A549 (cell line): ENCODE data around the gene CD4. TPM values are rescaled to one million over a fixed set of nuclear protein-coding genes. Genes with fewer than 3 reads are reported as not detected.

Experiments used
- CBX8 ChIP-seq: fragments of 200-600 bp; sonication (generic); IDR thresholded peaks from 2 replicates; pipeline ENCODE4 v1.6.1; 2016
- CEBPB ChIP-seq, 2 experiments: fragments of >200 bp in 1 of 2; sonication (Bioruptor Twin) in 1 of 2; formaldehyde crosslinking in 1 of 2; IDR thresholded peaks; 2 replicates each; pipeline ENCODE4 v1.6.1; 2012 to 2016
- CHD2 ChIP-seq: fragments of 150-350 bp; IDR thresholded peaks from 2 replicates; pipeline ENCODE4 v1.6.1; 2014; ENCODE audit warnings: low read length; ENCODE audit not compliant: partially characterized antibody
- CHD4 ChIP-seq: fragments of 200-600 bp; sonication (generic); IDR thresholded peaks from 2 replicates; pipeline ENCODE4 v1.6.1; 2016; ENCODE audit warnings: antibody characterized with exemption, mild to moderate bottlenecking, borderline replicate concordance
- EHF ChIP-seq: fragments of 250-450 bp; sonication (Bioruptor Pico); IDR thresholded peaks from 2 replicates; pipeline ENCODE4 v1.5.0; 2020; ENCODE audit warnings: mild to moderate bottlenecking
- FOSB ChIP-seq: fragments of 250-450 bp; sonication (Bioruptor Pico); IDR thresholded peaks from 2 replicates; pipeline ENCODE4 v1.5.0; 2020; ENCODE audit warnings: mild to moderate bottlenecking, moderate library complexity
- FOSL2 ChIP-seq, 2 experiments: fragments of 450-650 bp in 1 of 2; fragments of >200 bp in 1 of 2; sonication (Bioruptor Twin) in 1 of 2; formaldehyde crosslinking; IDR thresholded peaks; 2 replicates each; pipeline versions ENCODE4 v1.5.0 to v1.6.1; 2016 to 2020; ENCODE audit warnings: mild to moderate bottlenecking in 1 of 2, moderate library complexity in 1 of 2
- GATA3 ChIP-seq: IDR thresholded peaks from 2 replicates; pipeline ENCODE4 v1.6.1; 2012; ENCODE audit warnings: borderline replicate concordance
- HDAC2 ChIP-seq: fragments of 200-600 bp; sonication (generic); IDR thresholded peaks from 2 replicates; pipeline ENCODE4 v1.6.1; 2016
- HOXB5 ChIP-seq: fragments of 250-450 bp; sonication (Bioruptor Pico); IDR thresholded peaks from 2 replicates; pipeline ENCODE4 v1.5.0; 2020; ENCODE audit warnings: mild to moderate bottlenecking, moderate library complexity
- JUN ChIP-seq, 2 experiments: fragments of >200 bp; sonication (Bioruptor Twin); formaldehyde crosslinking; IDR thresholded peaks; 2 replicates in 1 of 2; 3 replicates in 1 of 2; pipeline ENCODE4 v1.6.1; 2016 to 2017
- JUNB ChIP-seq: fragments of >200 bp; sonication (Bioruptor Twin); formaldehyde crosslinking; IDR thresholded peaks from 2 replicates; pipeline ENCODE4 v1.6.1; 2016
- KDM1A ChIP-seq: fragments of 200-600 bp; sonication (generic); IDR thresholded peaks from 2 replicates; pipeline ENCODE4 v1.6.1; 2016; ENCODE audit warnings: low read depth, mild to moderate bottlenecking
- MYC ChIP-seq: IDR thresholded peaks from 2 replicates; pipeline ENCODE4 v1.6.1; 2012; ENCODE audit warnings: mild to moderate bottlenecking, inconsistent platforms, low read length, improper control_type of control experiment, borderline replicate concordance
- POLR2A ChIP-seq: IDR thresholded peaks from 2 replicates; pipeline ENCODE4 v1.6.1; 2012; ENCODE audit warnings: mild to moderate bottlenecking, low read length
- POLR2AphosphoS2 ChIP-seq: conservative IDR thresholded peaks from 2 replicates; pipeline ENCODE4 v1.6.1; 2012; ENCODE audit warnings: low read length, improper control_type of control experiment, inconsistent platforms
- RAD21 ChIP-seq, 2 experiments: fragments of >200 bp in 1 of 2; sonication (Bioruptor Twin) in 1 of 2; formaldehyde crosslinking in 1 of 2; IDR thresholded peaks in 1 of 2; conservative IDR thresholded peaks in 1 of 2; 2 replicates in 1 of 2; 3 replicates in 1 of 2; pipeline ENCODE4 v1.6.1; 2012 to 2018; ENCODE audit warnings: inconsistent platforms in 1 of 2
- RARB ChIP-seq: fragments of 250-450 bp; sonication (Bioruptor Pico); IDR thresholded peaks from 2 replicates; pipeline ENCODE4 v1.8.0; 2021; ENCODE audit warnings: mild to moderate bottlenecking, moderate library complexity
- RNF2 ChIP-seq: fragments of 200-600 bp; sonication (generic); IDR thresholded peaks from 2 replicates; pipeline ENCODE4 v1.6.1; 2016; ENCODE audit warnings: low read depth, mild to moderate bottlenecking, antibody characterized with exemption, moderate library complexity, borderline replicate concordance
- SMC3 ChIP-seq: fragments of >200 bp; sonication (Bioruptor Twin); formaldehyde crosslinking; IDR thresholded peaks from 3 replicates; pipeline ENCODE4 v1.6.1; 2018; ENCODE audit warnings: inconsistent platforms
- SREBF2 ChIP-seq: fragments of 450-650 bp; IDR thresholded peaks from 2 replicates; pipeline ENCODE4 v1.6.1; 2014; ENCODE audit warnings: mild to moderate bottlenecking, moderate library complexity
- TFCP2L1 ChIP-seq: fragments of 250-450 bp; sonication (Bioruptor Pico); IDR thresholded peaks from 2 replicates; pipeline ENCODE4 v1.5.0; 2021; ENCODE audit warnings: mild to moderate bottlenecking
- TP53 ChIP-seq: fragments of 250-450 bp; sonication (Bioruptor Pico); IDR thresholded peaks from 2 replicates; pipeline ENCODE4 v1.5.0; 2021; ENCODE audit warnings: mild to moderate bottlenecking, moderate library complexity
- ZFP36 ChIP-seq: fragments of 450-650 bp; IDR thresholded peaks from 2 replicates; pipeline ENCODE4 v1.6.1; 2014; ENCODE audit warnings: borderline replicate concordance; ENCODE audit not compliant: partially characterized antibody
- ZNF302 ChIP-seq: fragments of 250-450 bp; sonication (Bioruptor Pico); IDR thresholded peaks from 2 replicates; pipeline ENCODE4 v1.9.0; 2021; ENCODE audit warnings: inconsistent platforms, mild to moderate bottlenecking, moderate library complexity
- ZSCAN20 ChIP-seq: fragments of 250-450 bp; sonication (Bioruptor Pico); IDR thresholded peaks from 2 replicates; pipeline ENCODE4 v1.8.0; 2022; ENCODE audit warnings: mild to moderate bottlenecking, moderate library complexity
- polyA plus RNA-seq, 4 experiments: library from polyadenylated mRNA; depleted of rRNA in 3 of 4; stranded (reverse); fragments of >200 nt; fragmentation: RNase III in 1 of 4; extraction: RNeasy Plus Mini Kit Qiagen cat#74134 plus additional on column Dnase treatment in 1 of 4; gene quantifications; 2 replicates in 3 of 4; 3 replicates in 1 of 4; pipeline ENCODE4 v1.2.3, GENCODE V29; 2011 to 2017
- TF ChIP-seq, protein P1 (sequence below): IDR thresholded peaks from 2 replicates; pipeline ENCODE4 v1.6.1; 2012
- TF ChIP-seq, protein P2 (sequence below): fragments of 150-350 bp; IDR thresholded peaks from 2 replicates; pipeline ENCODE4 v1.6.1; 2014; ENCODE audit warnings: low read depth, mild to moderate bottlenecking, low read length
- TF ChIP-seq, protein P3 (sequence below): fragments of 450-650 bp; IDR thresholded peaks from 2 replicates; pipeline ENCODE4 v1.6.1; 2014; ENCODE audit warnings: antibody characterized with exemption
- TF ChIP-seq, protein P4 (sequence below): fragments of 250-450 bp; sonication (Bioruptor Pico); IDR thresholded peaks from 2 replicates; pipeline ENCODE4 v1.5.0; 2020; ENCODE audit warnings: low read depth, mild to moderate bottlenecking, moderate library complexity
- TF ChIP-seq, protein P5 (sequence below): IDR thresholded peaks from 2 replicates; pipeline ENCODE4 v1.6.1; 2012; ENCODE audit warnings: low read depth, borderline replicate concordance
- TF ChIP-seq, protein P6 (sequence below): fragments of 200-600 bp; sonication (generic); IDR thresholded peaks from 2 replicates; pipeline ENCODE4 v1.6.1; 2016; ENCODE audit warnings: antibody characterized with exemption, mild to moderate bottlenecking, moderate library complexity
- TF ChIP-seq, protein P7 (sequence below): fragments of >200 bp; sonication (Bioruptor Twin); formaldehyde crosslinking; IDR thresholded peaks from 3 replicates; pipeline ENCODE4 v1.5.1; 2016

Gene CD4
- polyA plus RNA-seq, 2 of the 4 experiments (the other 2 are of a cell fraction): 0.03 TPM; not detected in 1

DNA sequence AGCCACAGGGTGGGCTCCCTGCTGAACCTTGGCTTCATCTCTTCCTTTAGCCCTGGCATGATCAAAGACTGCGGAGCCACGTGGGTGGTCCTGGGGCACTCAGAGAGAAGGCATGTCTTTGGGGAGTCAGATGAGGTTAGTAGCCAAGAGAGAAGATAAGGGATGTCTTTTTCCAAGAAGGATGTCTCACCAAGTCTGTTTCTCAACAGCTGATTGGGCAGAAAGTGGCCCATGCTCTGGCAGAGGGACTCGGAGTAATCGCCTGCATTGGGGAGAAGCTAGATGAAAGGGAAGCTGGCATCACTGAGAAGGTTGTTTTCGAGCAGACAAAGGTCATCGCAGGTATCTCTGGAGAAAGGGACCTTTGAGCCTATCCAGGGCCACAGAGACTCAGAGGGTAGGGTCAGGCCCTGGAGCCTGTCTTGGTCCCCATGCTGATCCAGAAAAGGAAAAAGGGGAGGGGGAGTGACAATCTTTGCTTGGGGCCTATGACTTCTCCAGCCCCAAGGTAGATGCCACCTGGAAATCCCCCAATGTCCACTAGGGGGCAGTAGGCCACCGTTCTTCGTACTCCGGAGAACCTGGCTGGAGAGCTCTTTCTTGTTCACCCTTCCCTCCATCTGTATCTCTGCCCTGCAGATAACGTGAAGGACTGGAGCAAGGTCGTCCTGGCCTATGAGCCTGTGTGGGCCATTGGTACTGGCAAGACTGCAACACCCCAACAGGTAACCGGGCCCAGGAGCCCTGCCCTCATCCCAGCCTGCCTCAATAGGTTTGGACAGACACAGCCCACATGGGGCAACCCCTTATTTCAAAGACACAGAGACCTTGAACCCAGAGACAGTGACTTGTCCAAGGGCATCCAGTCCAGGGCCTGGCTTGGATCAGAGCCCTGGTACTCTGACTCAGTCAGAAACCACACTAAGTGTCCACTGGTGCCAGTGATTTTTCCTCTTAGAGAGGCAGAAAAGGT lies 80.0 kb downstream of the CD4 start (continued):
- no peak for TF ChIP-seq HDAC2
- peak; percentile 18; the same call in 1 of the 2 replicates for TF ChIP-seq POLR2A
- TF ChIP-seq TFCP2L1 (CRISPR knock-in tag): no peak
- TF ChIP-seq, protein P1, sequence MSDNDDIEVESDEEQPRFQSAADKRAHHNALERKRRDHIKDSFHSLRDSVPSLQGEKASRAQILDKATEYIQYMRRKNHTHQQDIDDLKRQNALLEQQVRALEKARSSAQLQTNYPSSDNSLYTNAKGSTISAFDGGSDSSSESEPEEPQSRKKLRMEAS: peak; percentile 18; the same call in 1 of the 2 replicates
- TF ChIP-seq JUN (IDR thresholded peaks at IDR 0.05): no peak; a peak in 2 of 5 replicates
- TF ChIP-seq, protein P2, sequence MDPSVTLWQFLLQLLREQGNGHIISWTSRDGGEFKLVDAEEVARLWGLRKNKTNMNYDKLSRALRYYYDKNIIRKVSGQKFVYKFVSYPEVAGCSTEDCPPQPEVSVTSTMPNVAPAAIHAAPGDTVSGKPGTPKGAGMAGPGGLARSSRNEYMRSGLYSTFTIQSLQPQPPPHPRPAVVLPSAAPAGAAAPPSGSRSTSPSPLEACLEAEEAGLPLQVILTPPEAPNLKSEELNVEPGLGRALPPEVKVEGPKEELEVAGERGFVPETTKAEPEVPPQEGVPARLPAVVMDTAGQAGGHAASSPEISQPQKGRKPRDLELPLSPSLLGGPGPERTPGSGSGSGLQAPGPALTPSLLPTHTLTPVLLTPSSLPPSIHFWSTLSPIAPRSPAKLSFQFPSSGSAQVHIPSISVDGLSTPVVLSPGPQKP: no peak
- TF ChIP-seq ZNF302 (CRISPR knock-in tag): no peak
- no peak for TF ChIP-seq EHF (CRISPR knock-in tag)
- 0 out of 2 replicates have a peak, but pooled peaks have one; percentile 20 for TF ChIP-seq GATA3
- no peak for TF ChIP-seq FOSL2 (IDR thresholded peaks at IDR 0.05)
- TF ChIP-seq FOSL2 (CRISPR knock-in tag; IDR thresholded peaks at IDR 0.05): no peak
- no peak for TF ChIP-seq MYC
- TF ChIP-seq CEBPB (IDR thresholded peaks at IDR 0.05): no peak
- TF ChIP-seq CHD2: no peak
- TF ChIP-seq, protein P3, sequence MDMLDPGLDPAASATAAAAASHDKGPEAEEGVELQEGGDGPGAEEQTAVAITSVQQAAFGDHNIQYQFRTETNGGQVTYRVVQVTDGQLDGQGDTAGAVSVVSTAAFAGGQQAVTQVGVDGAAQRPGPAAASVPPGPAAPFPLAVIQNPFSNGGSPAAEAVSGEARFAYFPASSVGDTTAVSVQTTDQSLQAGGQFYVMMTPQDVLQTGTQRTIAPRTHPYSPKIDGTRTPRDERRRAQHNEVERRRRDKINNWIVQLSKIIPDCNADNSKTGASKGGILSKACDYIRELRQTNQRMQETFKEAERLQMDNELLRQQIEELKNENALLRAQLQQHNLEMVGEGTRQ: no peak
- TF ChIP-seq JUNB: no peak
- TF ChIP-seq FOSB (CRISPR knock-in tag): no peak
- peak; percentile 46 for TF ChIP-seq SMC3
- no peak for TF ChIP-seq ZFP36
- 0 out of 2 replicates have a peak, but pooled peaks have one; percentile 48 for TF ChIP-seq POLR2AphosphoS2
- no peak for TF ChIP-seq ZSCAN20
- TF ChIP-seq RARB: no peak
- TF ChIP-seq, protein P4, sequence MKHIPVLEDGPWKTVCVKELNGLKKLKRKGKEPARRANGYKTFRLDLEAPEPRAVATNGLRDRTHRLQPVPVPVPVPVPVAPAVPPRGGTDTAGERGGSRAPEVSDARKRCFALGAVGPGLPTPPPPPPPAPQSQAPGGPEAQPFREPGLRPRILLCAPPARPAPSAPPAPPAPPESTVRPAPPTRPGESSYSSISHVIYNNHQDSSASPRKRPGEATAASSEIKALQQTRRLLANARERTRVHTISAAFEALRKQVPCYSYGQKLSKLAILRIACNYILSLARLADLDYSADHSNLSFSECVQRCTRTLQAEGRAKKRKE (CRISPR knock-in tag): no peak
- no peak for TF ChIP-seq CHD4
- TF ChIP-seq HOXB5 (CRISPR knock-in tag): no peak
- no peak for TF ChIP-seq KDM1A
- TF ChIP-seq, protein P5, sequence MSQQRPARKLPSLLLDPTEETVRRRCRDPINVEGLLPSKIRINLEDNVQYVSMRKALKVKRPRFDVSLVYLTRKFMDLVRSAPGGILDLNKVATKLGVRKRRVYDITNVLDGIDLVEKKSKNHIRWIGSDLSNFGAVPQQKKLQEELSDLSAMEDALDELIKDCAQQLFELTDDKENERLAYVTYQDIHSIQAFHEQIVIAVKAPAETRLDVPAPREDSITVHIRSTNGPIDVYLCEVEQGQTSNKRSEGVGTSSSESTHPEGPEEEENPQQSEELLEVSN: no peak
- TF ChIP-seq RNF2: no peak
- TF ChIP-seq CBX8: no peak
- TF ChIP-seq RAD21 (conservative IDR thresholded peaks at IDR 0.05 in 1 of 2, IDR thresholded peaks at IDR 0.05 in 1 of 2): peak; percentile 77 to 80
- TF ChIP-seq SREBF2: no peak
- TF ChIP-seq TP53: no peak
- TF ChIP-seq, protein P6, sequence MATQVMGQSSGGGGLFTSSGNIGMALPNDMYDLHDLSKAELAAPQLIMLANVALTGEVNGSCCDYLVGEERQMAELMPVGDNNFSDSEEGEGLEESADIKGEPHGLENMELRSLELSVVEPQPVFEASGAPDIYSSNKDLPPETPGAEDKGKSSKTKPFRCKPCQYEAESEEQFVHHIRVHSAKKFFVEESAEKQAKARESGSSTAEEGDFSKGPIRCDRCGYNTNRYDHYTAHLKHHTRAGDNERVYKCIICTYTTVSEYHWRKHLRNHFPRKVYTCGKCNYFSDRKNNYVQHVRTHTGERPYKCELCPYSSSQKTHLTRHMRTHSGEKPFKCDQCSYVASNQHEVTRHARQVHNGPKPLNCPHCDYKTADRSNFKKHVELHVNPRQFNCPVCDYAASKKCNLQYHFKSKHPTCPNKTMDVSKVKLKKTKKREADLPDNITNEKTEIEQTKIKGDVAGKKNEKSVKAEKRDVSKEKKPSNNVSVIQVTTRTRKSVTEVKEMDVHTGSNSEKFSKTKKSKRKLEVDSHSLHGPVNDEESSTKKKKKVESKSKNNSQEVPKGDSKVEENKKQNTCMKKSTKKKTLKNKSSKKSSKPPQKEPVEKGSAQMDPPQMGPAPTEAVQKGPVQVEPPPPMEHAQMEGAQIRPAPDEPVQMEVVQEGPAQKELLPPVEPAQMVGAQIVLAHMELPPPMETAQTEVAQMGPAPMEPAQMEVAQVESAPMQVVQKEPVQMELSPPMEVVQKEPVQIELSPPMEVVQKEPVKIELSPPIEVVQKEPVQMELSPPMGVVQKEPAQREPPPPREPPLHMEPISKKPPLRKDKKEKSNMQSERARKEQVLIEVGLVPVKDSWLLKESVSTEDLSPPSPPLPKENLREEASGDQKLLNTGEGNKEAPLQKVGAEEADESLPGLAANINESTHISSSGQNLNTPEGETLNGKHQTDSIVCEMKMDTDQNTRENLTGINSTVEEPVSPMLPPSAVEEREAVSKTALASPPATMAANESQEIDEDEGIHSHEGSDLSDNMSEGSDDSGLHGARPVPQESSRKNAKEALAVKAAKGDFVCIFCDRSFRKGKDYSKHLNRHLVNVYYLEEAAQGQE: peak; percentile 40; the same call in 1 of the 2 replicates
- TF ChIP-seq, protein P7, sequence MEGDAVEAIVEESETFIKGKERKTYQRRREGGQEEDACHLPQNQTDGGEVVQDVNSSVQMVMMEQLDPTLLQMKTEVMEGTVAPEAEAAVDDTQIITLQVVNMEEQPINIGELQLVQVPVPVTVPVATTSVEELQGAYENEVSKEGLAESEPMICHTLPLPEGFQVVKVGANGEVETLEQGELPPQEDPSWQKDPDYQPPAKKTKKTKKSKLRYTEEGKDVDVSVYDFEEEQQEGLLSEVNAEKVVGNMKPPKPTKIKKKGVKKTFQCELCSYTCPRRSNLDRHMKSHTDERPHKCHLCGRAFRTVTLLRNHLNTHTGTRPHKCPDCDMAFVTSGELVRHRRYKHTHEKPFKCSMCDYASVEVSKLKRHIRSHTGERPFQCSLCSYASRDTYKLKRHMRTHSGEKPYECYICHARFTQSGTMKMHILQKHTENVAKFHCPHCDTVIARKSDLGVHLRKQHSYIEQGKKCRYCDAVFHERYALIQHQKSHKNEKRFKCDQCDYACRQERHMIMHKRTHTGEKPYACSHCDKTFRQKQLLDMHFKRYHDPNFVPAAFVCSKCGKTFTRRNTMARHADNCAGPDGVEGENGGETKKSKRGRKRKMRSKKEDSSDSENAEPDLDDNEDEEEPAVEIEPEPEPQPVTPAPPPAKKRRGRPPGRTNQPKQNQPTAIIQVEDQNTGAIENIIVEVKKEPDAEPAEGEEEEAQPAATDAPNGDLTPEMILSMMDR: peak; percentile 91
